OCI-M2 (cell line): ENCODE data around the gene NKX2-8.
A peak's percentile ranks its signal among the peaks of the same experiment; 100 is the strongest.

Experiments used
- DNase-seq: peaks from one replicate; lab custom pipeline; 2025; ENCODE audit not compliant: unreplicated experiment; lab: John Stamatoyannopoulos, UW

The NKX2-8 gene

DNA sequence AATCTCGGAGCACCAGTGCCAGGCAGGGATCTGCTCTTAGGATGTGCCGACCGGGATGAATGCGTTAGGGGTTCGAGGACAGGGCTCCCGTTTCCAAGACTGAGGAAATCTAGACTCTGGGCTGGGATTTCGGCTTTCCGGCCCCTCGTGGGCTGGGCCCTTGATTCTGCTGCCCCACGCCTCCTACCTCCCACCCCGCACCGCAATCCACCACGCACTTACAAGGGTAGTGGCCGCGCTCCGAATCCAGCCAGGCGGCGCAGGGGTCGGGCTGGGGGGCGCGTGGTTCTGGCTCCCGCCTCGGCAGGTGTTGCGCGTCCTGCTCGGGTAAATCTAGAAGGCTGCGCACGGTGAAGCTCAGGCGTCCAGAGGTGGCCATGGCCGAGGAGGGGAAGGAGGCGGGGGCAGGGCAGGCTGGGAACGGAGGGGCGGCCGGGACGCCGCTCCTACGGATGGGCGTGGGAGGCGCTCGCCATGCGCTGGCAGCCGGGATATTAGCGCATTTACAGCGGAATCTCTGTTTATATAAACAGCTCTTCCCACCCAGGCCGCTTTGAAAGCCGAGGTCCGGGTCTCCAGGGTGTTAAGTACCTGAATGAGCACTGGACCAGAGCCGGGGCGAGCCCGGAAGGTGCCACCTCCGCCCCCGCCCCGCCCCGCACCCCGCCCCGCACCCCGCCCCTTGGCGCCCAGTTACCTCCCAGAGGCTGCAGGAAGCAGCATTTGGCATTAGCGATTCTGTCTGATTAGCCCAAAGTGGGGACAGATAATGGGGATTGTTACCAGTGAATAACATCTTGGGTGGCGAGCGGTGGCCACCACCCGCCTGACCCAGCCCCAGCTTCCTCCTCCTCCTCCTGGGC is at the start of gene NKX2-8:
TSS of gene NKX2-8 (minus strand) at position 604 of the 863 bp plus-strand sequence. CDS start at position 379, 225 bp downstream.
- DNase-seq: no peak

DNA sequence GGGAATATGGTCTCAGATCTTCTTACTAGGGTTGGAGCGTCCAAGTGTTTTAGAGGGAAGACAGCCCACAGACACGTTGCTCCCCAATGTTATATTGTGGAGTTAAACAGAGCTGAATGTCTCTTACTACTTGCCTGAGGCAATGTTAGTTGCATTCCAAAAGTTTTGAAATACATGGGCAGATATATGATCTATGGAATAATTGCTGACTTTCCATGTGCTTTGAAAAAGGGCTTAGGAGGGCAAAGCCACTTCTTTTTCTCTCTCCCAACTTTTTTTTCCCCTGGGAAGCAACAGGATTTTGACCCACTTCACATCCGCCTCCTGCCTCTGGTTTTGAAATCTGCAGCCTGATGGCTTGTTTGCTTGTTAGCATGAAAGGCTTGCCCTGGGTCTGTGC is 45.6 kb upstream of the NKX2-8 start:
- no peak for DNase-seq

DNA sequence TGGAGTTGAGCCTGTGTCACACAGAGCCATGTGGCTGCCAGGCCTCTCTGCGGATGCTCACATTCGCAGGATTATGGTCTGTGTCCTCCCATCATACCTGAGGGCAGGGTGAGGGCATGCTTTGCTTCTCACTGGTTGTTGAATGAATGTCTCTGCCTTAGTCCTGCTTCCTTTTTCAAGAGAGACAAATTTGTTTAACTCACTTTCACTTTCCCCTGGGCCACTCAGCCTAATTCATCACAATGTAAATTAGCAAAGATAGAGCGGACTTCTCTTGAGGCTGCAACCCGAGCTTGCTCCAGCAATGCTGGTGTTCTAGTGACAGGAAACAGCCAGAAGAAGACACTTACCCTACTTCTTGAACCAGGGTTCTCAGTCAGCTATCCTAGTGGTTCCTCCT is 43.7 kb upstream of the NKX2-8 start:
- peak; percentile 24 for DNase-seq

DNA sequence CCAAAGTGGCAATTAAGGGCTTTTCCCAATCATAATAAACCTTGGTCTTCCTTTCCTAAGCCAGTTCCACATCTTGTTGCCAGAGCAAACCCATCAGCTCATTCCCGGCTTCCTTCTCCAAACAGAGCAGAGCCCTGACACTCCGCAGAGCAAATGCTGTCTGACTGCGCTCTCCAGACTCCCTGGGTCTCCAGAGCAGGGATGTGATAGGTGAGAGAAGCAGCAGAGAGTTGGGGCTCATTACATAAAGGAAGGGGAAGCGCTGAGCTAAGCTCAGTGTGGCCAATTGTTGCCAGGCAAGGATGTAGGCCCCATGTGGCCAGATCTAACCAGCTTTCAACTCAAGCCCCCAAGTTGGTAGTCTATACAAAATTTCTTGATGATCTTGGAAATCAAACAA is 43.0 kb upstream of the NKX2-8 start:
- DNase-seq: no peak

DNA sequence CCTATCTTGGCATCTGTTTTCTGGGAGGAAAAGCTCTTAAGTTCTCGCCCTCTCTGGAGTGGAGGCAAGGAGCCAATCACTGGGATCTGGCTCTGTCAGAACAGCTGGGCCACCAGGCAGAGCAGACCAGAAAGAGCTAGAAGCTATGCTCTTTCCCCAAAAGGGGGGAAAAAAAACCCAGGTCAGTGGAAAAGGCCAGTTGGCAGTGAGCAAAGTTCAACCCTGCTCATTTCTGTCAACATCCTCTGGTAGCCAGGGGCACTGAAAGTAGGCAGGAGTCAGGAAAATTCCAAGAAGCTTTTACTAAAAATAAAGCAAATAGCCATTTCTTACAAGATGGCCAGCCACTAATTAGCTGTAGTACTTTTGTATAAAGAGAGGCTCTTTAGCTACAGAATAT is 42.6 kb upstream of the NKX2-8 start:
- DNase-seq: no peak

DNA sequence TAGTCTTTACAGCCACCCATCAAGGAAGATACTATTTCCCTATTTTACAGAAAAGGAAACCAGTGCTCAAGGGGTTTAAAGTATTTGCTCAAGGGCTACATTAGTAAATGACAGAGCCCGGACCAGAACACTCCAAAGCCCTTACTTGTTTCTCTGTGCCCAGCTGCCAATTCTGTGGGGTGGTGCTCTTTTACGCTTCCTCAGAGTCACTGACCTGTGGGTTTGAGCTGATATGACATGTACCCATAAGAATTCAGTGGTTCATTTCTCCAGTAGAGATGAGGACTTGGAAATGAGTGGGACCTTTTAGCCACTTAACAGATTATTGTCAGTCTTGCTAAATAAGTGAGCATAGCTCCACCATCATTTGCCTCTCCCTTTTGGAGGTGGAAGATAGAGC is 37.4 kb upstream of the NKX2-8 start:
- no peak for DNase-seq

DNA sequence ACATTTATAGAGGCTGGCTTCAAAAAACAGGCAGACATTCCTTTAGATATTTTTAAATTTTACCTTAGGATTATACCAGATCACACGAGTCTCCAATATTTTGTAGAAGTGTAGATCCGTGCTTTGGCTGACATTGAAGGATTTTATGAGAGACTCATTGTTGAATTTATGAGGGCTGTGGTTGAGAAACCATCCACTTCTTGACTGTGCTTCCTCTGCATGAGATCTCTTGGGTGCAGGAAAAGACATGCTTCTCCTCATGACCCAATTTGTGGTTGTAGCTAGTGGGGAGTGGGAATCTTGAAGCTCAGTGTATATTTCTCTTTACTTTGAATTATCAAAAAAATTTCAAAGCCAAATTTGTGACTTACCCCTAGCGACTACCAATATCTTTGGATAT is 36.7 kb upstream of the NKX2-8 start:
- DNase-seq: no peak

DNA sequence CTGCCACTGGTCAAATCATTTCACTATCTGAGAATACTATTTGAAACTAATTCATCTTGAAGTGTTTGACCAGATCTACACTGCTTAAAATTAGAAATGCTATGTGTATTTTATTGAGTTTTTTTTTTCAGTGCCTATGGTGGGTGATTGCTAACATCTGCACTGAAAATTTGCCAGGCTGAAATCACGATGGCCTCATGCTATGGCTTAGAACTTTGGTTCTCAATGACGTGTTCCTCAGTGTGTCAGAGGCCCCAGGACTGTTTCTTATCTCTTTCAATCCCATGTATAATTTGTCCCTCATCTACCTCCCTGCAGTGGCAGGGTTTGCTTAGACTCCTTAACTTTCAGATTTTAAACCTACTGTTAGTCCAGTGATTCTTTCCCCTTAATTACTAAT is 36.2 kb upstream of the NKX2-8 start:
- DNase-seq: no peak

DNA sequence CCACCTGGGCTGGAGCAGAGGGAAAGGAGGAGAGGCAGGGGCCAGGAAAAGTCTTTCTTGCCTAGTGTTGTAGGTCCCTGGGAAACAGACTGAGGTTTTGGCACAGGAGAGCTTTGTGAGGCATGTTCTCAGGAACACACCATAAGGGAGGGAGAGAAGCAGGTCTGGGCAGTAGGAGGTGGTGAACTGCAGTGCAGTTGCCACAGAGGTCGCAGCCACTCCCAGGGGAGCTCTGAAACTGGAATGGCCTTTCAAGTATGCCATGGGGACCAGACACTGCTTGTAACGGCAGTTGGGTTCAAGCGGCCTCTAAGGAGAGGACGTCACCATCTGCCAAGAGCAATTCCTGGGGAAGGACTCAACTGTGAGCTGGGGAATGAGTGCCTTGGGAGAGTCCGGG is 35.4 kb upstream of the NKX2-8 start:
- no peak for DNase-seq

DNA sequence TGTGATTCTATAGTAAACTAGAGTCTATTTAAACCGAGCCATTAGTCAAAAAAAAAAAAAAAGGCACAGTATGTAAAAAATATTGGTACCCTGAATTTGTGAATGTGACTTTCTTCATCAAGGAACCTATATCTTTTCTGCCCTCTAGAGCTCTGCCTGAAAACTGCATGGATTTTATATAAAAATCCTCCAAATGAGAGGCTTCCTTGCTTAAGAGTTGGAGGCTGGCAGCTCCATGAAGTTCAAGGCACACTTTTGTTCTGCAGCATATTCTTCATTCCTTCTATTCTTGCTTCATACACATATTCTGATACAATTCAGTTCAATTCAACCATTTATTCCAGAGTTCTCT is 23.1 kb upstream of the NKX2-8 start:
- DNase-seq: no peak

DNA sequence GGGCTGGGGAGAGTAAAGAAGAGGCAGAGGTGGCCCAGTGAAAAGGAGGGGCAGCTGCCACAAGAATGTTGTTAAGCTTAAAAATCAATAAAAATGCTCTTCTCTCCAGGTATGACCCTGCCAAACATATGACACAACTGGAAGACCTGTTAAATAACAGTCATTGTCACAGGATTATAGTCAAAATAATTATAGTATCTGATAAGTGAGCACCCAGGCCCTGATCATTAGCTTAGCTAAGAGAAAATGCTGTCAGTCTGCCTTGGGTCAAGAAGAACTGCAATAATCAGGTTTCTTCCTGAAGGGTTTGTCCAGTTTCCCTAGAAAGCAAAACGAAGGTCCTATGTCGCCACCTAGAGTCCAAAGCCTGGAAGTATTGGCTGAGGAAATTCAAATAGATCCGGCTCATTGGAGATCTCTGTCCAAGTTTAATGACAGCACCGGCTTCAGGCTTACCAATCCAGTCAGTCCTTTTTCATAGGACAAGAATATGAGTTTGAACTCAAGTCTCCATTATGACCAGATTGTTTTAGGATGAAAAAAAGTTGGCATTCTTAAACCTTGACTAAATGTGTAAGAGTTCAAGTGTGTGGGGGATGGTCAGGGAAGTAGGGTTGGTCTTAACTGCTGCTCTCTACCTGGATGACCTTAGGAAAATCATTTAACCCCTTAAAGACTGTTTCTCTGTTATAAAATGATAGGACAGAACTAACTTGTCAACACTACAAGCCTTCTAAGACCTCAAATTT is 22.5 kb upstream of the NKX2-8 start:
- peak; percentile 61 for DNase-seq

DNA sequence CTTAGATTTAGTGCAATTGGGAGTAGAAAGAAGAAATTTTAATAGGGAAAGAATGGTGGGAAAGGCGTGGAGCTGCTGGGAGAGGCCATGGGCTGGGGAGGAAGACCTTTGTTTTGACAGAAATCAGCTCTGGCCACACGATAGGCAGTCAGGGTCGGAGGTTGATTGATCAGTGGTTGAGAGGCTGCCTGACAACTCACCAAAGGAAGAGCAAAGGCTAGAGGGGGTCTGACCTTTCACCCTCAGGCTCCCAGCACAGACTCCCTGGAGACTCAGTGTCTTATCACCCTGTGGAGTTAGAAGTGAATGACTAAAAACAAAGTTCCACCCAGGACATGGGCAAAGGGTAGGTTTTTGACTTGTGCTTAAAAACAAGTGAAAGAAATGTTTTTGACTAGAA is 18.0 kb upstream of the NKX2-8 start:
- no peak for DNase-seq

DNA sequence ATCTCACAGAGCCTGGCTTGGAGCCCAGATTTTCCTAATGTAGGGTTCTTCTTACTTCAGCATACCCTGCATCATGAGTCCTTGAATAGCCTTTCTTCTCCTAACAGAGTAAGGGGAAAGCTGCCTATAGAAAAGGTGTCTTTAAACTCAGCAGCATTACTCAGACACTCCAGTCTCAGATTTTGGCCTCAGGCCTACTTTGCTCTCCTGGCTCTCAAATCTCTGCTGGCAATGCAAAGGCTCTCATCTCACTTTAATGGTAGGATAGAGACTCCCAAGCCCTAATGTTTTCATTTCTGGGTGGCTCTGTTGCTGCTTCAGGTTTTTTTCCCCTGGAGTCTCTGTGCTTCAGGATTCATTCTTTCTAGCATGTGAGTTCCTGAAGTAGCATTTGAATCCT is 9.1 kb upstream of the NKX2-8 start:
- no peak for DNase-seq

DNA sequence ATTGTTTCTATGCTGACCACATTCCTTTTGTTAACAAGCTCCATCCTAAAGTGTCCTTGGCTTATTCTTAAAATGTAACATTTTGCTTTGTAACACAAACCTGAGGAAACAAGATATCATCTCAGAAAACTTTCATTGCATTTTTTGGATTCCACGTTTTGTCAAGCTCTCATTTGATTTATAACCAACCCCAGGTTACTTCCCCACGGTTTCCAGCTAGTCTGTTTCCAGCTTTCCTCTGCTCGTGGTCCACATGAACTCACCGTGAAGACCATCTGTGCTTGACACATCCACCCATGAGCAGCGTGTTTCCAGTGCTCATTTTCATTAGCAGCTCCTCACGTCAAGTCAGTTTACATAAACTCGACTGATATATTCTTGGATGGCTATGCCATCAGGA is 6.4 kb upstream of the NKX2-8 start:
- no peak for DNase-seq

DNA sequence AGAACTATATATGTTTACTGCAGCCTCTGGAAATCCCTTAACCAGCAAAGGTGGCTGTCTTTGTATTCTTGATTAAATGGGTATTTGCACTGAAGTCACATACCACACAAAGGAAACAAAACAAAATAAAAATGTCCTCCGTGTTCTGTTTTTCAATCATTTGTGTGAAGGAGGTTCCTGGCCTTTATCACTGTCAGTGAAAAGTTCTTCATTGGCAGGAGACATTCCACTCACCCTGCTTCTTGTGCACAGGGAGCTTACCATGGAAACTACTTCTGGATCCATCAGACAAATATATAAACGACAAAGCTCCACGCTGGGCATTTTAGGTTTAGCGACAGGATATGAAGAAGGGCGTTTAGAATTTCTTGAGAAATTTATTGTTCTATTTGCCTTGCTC is 5.7 kb upstream of the NKX2-8 start:
- no peak for DNase-seq

DNA sequence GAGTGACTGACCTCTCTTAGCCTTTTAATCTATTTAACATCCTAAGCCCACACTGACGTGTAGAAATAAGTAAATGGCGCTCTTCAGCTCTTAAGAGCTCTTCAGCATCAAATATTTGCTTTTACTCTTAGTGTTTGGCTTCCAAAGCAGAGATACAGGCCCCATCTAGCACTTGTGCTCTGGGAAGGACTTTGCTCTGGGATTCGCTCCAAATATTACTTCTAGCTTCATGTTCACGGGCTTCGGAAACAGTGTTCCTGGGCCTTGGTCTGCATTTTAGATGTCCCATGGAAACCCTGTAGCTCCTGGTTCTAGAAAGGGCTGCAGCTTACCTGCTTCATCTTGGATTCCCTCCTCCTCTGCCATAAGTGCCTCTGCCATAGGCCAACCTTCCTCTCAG is 2.7 kb upstream of the NKX2-8 start:
- DNase-seq: no peak

DNA sequence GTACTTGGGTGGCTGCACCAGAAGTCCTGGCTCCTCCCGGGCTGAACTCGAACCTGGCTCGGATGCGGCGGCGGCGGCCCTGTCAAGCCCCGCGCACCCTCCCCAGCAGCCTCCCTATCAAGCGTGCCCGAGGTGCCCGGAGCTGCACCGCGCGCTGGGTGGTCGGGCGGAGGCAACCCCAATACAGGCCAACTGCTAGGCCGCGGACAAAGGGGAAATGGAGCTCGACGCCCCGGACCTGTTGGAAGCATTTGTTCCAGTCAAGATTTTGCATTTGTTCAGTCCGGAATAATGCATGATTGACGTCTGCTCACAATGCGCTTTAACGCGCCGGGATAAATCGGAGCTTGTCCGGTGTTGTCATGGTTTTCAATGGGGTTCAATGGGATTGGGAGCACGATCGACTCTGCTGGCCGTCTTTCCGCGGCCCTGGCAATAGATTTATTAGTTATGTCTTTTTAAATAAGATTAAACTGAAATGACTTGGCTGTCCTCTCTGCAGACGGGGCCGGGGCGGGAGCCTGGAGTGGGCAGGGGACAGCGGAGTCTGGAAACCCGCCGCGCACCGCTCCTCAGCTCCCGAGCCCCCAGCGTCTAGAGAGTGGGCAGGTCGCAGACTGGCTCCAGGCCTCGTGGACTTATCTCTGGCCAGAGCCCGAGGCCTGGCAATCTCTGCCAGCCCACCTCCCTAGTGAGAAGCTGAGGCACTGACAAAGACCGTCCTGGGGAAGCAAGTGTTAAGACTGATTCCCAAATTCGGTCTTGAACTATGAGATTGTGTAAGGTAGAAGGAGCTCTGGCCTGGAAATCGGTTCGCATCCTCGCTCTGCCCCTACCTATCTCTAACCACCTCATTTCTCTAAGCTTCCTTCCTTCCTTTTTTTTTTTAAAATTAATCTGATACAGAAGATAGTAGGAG is 1.7 kb upstream of the NKX2-8 start:
- DNase-seq: no peak

DNA sequence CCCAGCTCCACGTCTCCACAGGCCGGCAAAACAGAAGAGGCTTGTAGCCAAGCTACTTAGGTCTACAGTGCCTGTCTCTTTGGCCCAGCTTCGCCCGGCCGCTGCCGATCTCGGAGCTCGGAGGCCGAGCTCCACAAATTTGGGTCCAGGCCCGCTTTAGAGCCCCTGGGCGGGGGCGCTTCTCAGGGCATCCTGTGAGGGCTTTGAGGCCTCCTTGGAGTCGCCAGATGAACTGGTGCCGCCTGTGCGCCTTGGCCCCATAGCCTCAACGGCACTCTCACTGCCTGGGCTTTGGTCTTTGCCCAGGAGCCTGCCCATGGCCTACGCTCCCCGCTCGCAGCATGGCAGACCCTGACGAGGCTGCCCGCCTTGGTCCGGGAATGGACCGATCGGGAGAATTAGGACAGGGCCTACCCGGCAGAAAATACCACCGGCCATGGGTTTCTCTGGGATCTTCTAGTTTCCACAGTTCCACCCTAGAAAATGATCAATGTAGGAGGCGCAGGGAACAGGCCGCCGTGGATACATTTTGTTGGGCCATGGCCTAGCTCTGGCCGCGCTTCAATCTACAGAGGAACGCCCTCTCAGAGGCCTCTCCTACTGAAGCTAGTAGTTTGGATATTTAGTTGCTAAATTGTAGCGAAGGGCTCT is 953 bp upstream of the NKX2-8 start:
- DNase-seq: no peak

DNA sequence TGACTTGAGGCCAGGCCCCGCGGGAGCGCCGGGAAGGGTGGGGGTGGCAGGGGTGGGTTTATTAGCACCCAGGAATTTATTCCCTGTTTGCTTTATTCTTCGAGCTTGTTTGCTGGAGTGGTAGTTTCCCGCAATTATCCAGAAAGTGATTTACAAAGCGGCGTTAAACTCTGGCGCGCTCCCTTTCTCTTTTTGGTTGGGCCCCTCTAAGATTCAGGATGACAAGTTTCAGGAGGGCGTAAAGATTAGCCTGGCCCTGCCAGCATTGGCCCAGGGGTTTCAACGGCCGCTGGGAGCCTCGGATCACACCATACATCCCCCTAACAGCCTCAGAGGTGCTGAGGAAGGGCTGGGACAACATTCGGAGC is 444 bp upstream of the NKX2-8 start:
- no peak for DNase-seq

DNA sequence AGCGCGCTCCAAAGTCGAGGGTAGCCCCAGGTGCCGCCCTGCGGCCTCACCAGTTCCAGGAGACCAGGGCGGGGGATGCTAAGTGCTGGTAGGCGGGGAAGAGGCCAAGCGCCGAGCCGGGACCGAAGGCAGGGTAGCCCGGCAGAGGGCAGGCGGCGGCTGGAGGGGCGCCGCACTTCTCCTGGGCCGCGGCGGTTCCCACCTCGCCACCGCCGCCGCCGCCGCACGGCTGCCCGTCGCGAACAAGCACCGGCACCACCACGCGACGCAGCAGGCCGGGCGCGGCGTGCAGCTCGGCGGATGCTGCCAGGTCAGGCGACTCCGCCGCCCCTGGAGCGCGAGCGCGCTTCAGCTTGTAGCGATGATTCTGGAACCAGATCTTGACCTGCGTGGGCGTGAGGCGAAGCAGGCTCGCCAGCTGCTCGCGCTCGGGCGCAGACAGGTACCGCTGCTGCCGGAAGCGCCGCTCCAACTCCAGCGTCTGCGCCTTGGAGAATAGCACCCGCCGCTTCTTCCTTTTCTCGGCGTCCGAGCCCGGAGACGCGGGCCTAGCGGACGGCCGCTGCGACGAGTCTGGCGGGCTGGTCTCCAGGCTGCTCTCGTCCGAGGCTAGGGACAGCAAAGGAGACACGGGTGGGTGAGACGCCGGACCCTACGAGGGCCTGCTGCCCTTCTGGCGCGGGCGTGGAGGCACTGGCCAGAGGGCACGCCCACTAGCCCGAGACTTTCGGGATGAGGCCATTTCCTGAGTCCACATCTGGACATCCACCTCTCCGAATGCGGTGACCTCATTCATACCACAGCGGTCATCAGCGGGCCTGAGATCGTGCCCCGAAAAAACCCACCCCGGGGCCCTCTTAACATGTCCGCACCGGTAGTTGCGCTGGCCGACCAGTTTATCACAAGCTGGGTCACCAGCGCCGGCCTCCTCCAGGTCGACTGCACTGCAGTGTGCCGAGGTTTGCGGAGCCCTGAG is 1.3 kb downstream of the NKX2-8 start:
- DNase-seq: no peak
